ENCODE data around the gene SIPA1L3. TPM values are rescaled to one million over a fixed set of nuclear protein-coding genes. Genes with fewer than 3 reads are reported as not detected.
"Not testable (repeated sequence)": the region's sequence is repeated elsewhere in the genome, so short reads cannot be mapped to it uniquely, and the experiment has no call there.

Gene SIPA1L3
- total RNA-seq, 3 donors from 2014 or later = 93.6 to 173 (median 144) TPM

DNA sequence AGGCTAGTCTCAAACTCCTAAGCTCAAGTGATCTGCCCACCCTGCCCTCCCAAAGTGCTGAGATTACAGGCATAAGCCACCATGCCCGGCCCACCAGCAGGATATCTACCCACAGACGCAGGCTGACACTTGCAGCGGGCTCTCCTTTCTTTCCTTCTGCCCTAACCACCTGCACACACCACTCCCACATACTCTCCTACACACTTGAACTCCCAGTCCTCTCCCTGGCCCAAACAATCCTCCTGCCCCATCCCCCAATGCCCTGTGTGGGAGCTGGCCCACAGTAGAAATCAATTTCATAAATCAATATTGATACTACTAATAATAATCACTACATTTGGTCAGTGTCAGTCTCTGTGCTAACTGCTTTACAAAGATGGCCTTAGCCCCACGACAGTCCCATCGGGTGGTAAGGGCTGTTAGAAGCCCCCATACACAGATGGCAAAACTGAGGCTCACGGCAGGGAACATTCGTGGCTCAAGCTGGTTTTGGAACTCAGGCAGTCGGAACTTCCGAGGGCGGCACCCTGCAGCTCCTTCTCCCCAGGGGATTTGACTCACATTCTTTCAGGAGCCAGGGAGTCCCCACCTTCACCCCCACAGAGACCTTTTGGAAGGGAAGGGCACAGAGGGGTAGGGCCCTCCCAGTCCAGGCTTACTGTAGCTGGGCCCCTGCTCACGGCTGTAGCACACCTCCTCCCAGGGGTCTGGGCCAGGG is 320.4 kb downstream of the SIPA1L3 start:
- Histone ChIP-seq H3K4me3 (no peak overlapping the region), H3K9me3 (no peaks in the 10 kb centered on the region), H3K36me3 (ENCODE audit: low read depth) (no peaks in the 10 kb centered on the region), H3K4me1 (ENCODE audit: low read depth) (peaks cover 14% of the 10 kb centered on the region)
- DNase-seq = no peak
- ATAC-seq = no peak
- intact Hi-C loops (cut with DNase I, micrococcal nuclease) = no loop called here
- TF ChIP-seq, protein P1, sequence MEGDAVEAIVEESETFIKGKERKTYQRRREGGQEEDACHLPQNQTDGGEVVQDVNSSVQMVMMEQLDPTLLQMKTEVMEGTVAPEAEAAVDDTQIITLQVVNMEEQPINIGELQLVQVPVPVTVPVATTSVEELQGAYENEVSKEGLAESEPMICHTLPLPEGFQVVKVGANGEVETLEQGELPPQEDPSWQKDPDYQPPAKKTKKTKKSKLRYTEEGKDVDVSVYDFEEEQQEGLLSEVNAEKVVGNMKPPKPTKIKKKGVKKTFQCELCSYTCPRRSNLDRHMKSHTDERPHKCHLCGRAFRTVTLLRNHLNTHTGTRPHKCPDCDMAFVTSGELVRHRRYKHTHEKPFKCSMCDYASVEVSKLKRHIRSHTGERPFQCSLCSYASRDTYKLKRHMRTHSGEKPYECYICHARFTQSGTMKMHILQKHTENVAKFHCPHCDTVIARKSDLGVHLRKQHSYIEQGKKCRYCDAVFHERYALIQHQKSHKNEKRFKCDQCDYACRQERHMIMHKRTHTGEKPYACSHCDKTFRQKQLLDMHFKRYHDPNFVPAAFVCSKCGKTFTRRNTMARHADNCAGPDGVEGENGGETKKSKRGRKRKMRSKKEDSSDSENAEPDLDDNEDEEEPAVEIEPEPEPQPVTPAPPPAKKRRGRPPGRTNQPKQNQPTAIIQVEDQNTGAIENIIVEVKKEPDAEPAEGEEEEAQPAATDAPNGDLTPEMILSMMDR (IDR thresholded peaks at IDR 0.05) = no peak

DNA sequence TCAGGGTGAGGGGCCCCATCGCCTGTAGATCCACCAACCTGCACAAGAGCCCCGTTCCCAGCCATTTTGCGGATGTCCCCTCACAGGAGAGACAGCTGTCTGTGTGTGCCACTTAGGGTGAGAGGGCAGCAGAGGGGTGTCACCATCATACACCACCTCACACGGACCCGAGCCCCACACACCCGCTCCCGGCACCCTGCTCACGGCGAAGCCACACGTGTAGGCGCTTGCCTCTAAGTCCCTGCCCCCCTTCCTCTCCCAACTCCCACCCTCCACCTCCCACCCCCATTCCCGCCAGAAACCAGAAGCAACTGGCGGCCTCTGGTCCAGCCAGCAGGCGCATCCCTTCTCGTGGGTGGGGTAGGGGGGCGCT is 321.0 kb downstream of the SIPA1L3 start:
- Histone ChIP-seq H3K4me3 (no peak overlapping the region), H3K4me1 (ENCODE audit: low read depth) (peaks cover 13% of the 10 kb centered on the region), H3K36me3 (ENCODE audit: low read depth) (no peaks in the 10 kb centered on the region), H3K9me3 (no peaks in the 10 kb centered on the region)
- DNase-seq = no peak
- TF ChIP-seq, protein P1 (IDR thresholded peaks at IDR 0.05) = no peak
- intact Hi-C loops (cut with DNase I, micrococcal nuclease) = no loop called here
- no peak for ATAC-seq

DNA sequence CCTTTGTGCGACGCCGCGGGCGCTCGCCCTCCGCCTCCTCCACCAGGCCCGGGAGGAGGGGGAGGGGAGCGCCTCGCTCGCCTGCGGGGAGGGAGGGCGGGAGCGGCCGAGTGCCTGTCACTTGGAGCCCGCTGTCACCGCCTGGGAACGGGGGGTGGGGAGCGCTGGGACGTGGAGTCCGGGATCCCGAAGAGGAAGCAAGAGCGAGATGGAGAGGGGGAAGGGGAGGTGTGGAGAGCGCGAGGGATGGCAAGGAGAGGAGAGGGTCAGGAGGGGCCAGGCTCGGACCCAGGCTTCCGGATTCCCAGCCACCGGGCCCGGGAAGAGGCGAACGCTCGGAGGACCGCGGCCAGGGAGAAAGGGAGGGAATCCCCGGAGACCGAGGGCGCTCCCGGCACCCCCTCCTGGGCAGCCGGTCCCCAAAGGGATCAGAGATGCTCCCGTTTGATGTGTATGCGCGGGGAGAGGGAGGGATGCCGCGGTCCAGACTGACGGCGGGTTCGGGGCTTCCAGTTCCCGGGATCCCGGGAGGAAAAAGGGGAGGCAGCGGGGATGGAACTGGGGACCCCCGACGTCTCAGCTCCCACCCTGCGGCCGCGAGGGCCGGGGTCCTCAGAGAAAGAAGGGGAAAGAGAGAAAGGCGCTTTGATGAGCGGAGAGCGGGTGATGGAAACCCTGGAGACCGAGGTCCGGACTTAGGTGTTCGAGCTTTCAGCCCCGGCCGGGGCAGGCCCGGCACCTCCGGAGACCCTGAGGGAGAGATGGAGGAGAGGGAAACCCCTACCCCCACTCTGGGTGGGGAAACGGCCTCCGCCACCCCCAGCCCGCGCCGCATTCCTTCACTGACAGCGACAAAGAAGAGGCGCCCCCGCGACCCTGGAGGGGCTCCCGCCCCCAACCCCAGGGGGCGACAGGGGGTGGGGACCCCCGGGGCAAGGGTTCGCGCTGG is 321.8 kb downstream of the SIPA1L3 start:
- Histone ChIP-seq H3K4me3 (no peak overlapping the region), H3K4me1 (ENCODE audit: low read depth) (peaks cover 13% of the 10 kb centered on the region), H3K36me3 (ENCODE audit: low read depth) (no peaks in the 10 kb centered on the region), H3K9me3 (no peaks in the 10 kb centered on the region)
- no peak for ATAC-seq
- no peak for DNase-seq
- intact Hi-C loops (cut with DNase I, micrococcal nuclease) = no loop called here
- TF ChIP-seq, protein P1 (IDR thresholded peaks at IDR 0.05) = no peak

DNA sequence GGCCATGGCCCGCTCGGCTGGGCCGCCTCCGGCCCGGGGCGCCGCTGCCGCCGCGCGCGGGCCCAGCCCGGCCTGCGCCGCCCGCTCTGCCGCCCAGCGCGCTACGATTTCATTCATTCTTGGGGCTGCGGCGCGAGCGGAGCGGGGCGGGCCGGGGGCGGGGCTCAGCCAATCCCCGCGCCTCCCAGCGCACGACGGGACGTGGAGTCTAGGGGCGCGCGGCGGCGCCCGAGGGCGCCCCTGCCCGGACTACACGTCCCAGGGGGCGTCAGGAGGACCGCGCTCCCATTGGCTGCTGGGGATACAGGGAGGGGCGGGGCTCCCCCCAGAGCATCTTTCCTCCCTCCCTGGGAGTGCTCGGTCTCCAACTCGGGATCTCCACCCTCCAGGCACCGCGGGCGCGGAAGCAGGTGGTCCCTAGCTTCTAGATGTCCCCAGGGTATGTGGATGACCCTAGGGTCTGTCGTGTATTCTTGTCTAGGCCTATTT is 322.6 kb downstream of the SIPA1L3 start:
- TF ChIP-seq, protein P1 (IDR thresholded peaks at IDR 0.05) = no peak
- Histone ChIP-seq H3K9me3 (no peaks in the 10 kb centered on the region), H3K4me3 (no peak overlapping the region), H3K4me1 (ENCODE audit: low read depth) (peaks cover 8% of the 10 kb centered on the region), H3K36me3 (ENCODE audit: low read depth) (no peaks in the 10 kb centered on the region)
- DNase-seq (peak in 2 of 3 donors; percentile 43 to 55), ATAC-seq (peak; percentile 76)
- intact Hi-C loops (cut with DNase I, micrococcal nuclease) = no loop called here

DNA sequence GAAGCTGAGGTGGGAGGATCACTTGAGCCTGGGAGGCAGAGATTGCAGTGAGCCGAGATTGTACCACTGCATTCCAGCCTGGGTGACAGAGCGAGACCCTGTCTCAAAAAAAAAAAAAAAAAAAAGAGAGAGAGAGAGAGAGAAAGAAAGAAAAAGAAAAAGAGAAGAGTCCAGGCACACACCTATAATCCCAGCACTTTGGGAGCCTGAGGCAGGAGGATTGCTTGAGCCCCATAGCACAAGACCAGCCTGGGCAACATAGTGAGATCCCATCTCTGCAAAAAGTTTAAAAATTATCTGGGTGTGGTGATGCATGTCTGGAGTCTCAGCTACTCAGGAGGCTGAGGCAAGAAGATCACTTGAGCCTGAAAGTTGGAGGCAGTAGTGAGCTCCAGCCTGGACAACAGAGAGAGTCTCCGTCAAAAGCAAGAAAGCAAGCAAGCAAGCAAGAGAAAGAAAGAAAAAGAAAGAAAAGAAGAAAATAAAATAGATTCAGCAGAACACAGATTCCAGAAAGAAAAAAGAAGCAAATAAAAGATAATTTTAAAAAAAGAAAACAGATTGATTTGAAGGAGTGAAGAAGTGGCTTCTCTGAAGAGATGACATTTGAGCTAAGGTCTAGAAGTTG is 323.6 kb downstream of the SIPA1L3 start:
- H3K4me1 ChIP-seq (ENCODE audit: low read depth); H3K4me3 ChIP-seq; H3K36me3 ChIP-seq (ENCODE audit: low read depth); ATAC-seq; H3K9me3 ChIP-seq; DNase-seq; intact Hi-C loops (cut with DNase I, micrococcal nuclease): not testable (repeated sequence)
